Measurements from ENCODE around the gene C10orf62.

C10orf62 gene, protein sequence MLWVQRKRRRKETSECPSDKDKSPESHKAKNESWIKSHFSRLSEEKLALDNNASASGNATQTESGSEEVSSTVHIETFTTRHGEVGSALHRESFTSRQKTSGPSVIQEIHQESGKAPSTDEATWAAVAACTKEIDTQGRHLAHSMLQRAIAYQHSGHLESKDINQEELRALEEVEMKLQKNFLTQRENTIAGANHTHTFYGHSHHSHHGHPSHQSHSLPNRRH

DNA sequence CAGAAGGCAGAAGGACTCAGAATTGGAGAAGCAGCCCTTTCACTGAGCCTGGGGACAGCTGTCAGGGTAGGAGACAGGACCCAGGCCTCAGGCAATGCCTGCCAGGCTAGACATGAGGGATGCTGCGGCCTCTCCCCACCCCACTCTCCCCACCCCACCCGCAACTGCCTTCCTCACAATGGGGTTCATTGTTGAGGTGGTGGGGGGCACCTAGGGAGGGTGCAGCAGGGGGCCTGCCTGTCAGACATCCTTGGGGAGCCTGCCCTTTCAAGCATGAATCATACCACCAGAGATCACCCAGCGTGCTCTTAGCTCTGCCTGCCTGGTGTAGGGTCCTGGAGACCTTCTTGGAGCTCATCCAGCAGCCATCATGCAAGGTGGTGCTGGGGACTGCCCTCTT, at the start of gene C10orf62:
Gene C10orf62 (plus strand): TSS at position 243 of the 400 bp plus-strand sequence. CDS start 177 bp downstream, outside the sequence.
- Histone ChIP-seq H3K9me3 (ENCODE audit: severe bottlenecking) (no peaks in the 10 kb centered on the region), H3K27me3 (ENCODE audit: insufficient read depth, low read depth, severe bottlenecking) (no peaks in the 10 kb centered on the region), H3K4me3 (ENCODE audit: low read depth, low read length) (no peak within 1 kb of the TSS), H3K27ac (no peak within 1 kb of the TSS), H3K36me3 (no peaks in the 10 kb centered on the region)
- TF ChIP-seq, protein P1, sequence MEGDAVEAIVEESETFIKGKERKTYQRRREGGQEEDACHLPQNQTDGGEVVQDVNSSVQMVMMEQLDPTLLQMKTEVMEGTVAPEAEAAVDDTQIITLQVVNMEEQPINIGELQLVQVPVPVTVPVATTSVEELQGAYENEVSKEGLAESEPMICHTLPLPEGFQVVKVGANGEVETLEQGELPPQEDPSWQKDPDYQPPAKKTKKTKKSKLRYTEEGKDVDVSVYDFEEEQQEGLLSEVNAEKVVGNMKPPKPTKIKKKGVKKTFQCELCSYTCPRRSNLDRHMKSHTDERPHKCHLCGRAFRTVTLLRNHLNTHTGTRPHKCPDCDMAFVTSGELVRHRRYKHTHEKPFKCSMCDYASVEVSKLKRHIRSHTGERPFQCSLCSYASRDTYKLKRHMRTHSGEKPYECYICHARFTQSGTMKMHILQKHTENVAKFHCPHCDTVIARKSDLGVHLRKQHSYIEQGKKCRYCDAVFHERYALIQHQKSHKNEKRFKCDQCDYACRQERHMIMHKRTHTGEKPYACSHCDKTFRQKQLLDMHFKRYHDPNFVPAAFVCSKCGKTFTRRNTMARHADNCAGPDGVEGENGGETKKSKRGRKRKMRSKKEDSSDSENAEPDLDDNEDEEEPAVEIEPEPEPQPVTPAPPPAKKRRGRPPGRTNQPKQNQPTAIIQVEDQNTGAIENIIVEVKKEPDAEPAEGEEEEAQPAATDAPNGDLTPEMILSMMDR (IDR thresholded peaks at IDR 0.05; ENCODE audit: low read depth, low read length): no peak
- DNase-seq: no peak

DNA sequence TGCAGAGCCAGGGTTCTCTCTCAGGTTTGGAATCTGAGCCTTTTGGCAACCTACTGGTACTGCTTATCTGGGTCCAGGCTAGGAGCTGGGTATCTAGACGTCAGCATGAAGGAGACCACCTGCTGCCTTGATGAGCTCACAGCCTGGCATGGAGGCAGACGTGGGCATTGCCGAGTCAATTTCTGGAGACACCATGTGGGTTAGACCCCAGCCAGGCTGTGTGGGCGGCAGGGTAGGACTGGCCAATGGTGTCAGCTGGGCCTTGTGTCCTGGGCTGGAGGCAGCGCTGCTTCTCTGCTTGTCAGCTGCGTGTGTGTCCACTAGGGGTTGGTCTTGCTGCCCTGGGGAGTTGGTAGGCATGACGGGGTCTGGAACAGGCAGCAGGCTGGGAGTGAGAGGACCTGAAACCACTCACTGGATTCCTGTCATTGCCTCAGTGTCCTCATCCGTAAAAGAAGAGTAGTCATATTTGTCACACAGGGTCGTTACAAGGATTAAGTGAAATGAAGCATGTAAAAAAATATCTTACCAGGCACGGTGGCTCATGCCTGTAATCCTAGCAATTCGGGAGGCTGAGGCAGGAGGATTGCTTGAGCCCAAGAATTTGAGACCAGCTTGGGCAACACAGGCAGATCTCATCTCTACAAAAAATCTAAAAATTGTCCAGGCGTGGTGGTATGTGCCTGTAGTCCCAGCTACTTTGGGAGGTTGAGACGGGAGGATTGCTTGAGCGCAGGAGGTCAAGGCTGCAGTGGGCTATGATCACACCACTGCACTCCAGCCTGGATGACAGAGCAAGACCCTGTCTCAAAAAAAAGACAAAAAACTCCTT, 48.6 kb upstream of the C10orf62 start:
- Histone ChIP-seq H3K4me3 (ENCODE audit: low read depth, low read length) (no peak overlapping the region), H3K27me3 (ENCODE audit: insufficient read depth, low read depth, severe bottlenecking) (no peaks in the 10 kb centered on the region), H3K36me3 (no peaks in the 10 kb centered on the region), H3K9me3 (ENCODE audit: severe bottlenecking) (no peaks in the 10 kb centered on the region), H3K27ac (no peak overlapping the region)
- TF ChIP-seq, protein P1 (IDR thresholded peaks at IDR 0.05; ENCODE audit: low read depth, low read length): peak; percentile 58
- DNase-seq: peak; percentile 40

DNA sequence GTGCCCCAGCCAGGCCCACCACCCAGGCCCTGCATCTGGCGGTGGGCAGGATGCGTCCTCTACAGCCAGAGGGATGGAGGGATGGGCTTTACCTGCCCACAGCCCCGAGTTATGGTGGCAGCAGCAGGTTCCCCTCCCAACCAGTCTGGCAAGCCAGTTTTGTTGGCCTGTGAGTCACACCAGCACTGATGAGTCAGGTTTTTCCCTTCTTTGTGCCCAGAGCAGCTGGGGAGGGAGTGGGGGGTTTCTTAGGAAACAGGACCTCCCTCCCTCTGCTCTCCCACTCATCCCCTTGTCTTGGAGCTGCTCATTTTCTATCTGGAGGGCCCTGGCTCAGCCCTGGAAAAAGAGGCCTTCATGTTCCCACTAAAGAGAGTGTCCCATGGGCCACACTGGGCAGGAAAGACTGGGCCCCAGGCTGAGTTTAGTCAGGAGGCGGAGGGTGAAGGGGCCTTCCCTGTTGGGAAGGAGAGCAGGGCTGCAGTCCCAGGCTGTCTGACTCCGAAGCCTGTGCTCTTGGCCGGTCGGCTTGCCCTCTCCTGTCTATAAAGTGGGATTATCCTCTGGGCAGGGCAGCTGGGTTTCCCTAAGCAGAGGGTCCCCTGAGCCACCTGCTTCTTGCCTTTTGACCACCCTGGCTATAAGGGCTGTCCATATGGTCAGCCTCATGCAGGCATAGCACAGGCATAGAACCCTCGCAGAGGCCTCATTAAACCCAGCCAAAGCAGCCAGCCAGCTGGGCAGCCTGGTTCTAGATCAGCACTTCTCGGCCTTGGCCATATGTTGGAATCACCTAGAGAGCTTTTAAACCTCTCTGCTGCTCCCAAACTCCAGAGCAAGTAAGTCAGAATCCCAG, 47.1 kb upstream of the C10orf62 start:
- H3K9me3 ChIP-seq (ENCODE audit: severe bottlenecking): no peaks in the 10 kb centered on the region
- peak; percentile 83 for DNase-seq
- no peak overlapping the region for H3K4me3 ChIP-seq (ENCODE audit: low read depth, low read length)
- TF ChIP-seq, protein P1 (IDR thresholded peaks at IDR 0.05; ENCODE audit: low read depth, low read length): no peak
- H3K27ac ChIP-seq: peak overlapping the region; percentile 83
- H3K36me3 ChIP-seq: no peaks in the 10 kb centered on the region
- H3K27me3 ChIP-seq (ENCODE audit: insufficient read depth, low read depth, severe bottlenecking): no peaks in the 10 kb centered on the region

DNA sequence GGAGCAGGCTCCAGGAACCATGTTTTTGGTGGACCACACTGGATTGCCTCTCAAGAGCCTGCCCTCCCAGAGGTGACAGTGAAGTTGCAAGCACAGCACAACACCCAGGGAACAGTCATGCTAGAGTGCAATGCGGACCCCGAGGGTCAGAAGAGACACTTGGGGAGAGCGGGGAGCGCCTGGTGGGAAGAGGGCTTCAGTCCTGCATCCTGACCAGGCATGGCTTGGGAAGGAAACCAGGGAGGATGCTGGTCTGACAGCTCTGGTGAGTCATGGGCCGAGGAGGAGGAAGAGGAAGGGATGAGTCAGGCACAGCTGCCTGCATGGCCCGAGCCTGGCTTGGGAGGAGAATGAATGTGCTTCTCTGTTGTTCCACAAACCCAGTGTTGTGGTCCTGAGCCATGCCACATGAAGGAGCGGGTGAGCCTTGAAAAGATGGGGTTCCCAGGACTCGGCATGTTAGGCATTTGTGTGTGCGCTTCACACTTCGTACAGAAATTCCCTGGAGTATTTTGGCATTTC, 46.4 kb upstream of the C10orf62 start:
- H3K4me3 ChIP-seq (ENCODE audit: low read depth, low read length): no peak overlapping the region
- TF ChIP-seq, protein P1 (IDR thresholded peaks at IDR 0.05; ENCODE audit: low read depth, low read length): no peak
- no peaks in the 10 kb centered on the region for H3K36me3 ChIP-seq

DNA sequence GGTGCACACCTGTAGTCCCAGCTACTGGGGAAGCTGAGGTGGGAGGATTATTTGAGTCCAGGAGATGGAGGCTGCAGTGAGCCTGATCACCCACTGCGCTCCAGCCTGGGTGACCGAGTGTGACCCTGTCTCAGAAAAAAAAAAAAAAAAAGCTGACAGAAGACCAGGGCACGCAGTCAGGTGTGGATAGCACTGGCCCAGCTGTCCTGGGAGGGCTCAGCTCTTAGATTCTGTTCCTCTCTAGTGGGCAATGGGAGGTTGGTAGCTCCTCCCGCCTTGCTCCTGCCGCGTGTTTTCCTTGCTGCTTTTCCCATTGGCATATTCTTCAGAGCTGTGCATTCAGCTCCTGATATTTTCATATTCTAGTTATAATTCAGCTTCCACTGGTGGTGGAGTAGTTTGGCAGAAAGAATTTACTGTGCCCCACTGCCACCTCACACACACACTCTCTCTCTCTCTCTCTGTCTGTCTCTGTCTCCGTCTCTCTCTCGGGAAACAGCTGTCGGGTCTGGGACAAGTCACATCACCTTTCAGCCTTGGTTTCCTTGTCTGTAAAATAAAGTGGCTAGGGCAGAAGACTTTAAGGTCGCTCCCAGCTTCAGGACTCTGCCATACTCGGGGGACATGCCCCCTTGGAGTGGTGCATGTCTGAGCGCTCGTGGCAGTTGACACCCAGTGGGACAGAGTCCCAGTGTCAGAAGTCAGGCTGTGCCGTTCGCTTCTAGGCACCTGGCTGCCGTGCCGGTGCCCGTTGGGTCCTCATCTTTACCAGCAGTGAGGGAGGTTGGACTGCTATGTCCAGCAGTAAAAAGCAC, 42.9 kb upstream of the C10orf62 start:
- H3K9me3 ChIP-seq (ENCODE audit: severe bottlenecking): no peaks in the 10 kb centered on the region
- H3K4me3 ChIP-seq (ENCODE audit: low read depth, low read length): no peak overlapping the region
- peak overlapping the region; percentile 47 for H3K27ac ChIP-seq
- no peaks in the 10 kb centered on the region for H3K27me3 ChIP-seq (ENCODE audit: insufficient read depth, low read depth, severe bottlenecking)
- DNase-seq: peak; percentile 53
- H3K36me3 ChIP-seq: no peaks in the 10 kb centered on the region
- TF ChIP-seq, protein P1 (IDR thresholded peaks at IDR 0.05; ENCODE audit: low read depth, low read length): no peak

More for the DNA sequence above, 46.4 kb upstream of the C10orf62 start:
- Histone ChIP-seq H3K27me3 (ENCODE audit: insufficient read depth, low read depth, severe bottlenecking) (no peaks in the 10 kb centered on the region), H3K27ac (peak overlapping the region; percentile 83), H3K9me3 (ENCODE audit: severe bottlenecking) (no peaks in the 10 kb centered on the region)
- no peak for DNase-seq

Data from WERI-Rb-1 (cell line).